Nephron progenitor cell (in vitro differentiated cells): ENCODE measurements around the gene NYNRIN.

Experiments
- DNase-seq: peaks from one replicate; pipeline ENCODE4 v3.0.0; 2021
- H3K27ac Mint-ChIP-seq: 2 replicates; pipeline ENCODE4 v1.8.0; 2021; ENCODE audit warnings: mild to moderate bottlenecking, moderate library complexity, mixed read lengths
- H3K27me3 Mint-ChIP-seq: 2 replicates; pipeline ENCODE4 v1.8.0; 2021; ENCODE audit warnings: mild to moderate bottlenecking, low read depth, mixed read lengths; ENCODE audit not compliant: poor library complexity
- H3K36me3 Mint-ChIP-seq: 2 replicates; pipeline ENCODE4 v1.8.0; 2021; ENCODE audit warnings: low read depth, mixed read lengths
- H3K4me1 Mint-ChIP-seq: 2 replicates; pipeline ENCODE4 v1.8.0; 2021; ENCODE audit warnings: mixed read lengths
- H3K4me3 Mint-ChIP-seq: 2 replicates; pipeline ENCODE4 v1.8.0; 2021; ENCODE audit warnings: mild to moderate bottlenecking, moderate library complexity, mixed read lengths
- H3K9me3 Mint-ChIP-seq: 2 replicates; pipeline ENCODE4 v1.8.0; 2021; ENCODE audit warnings: mild to moderate bottlenecking, moderate library complexity, mixed read lengths
- TF ChIP-seq, protein P1 (sequence below): fragments of 200-600 bp; sonication (generic); IDR thresholded peaks from 2 replicates; pipeline ENCODE4 v1.5.0; 2021; ENCODE audit warnings: antibody characterized with exemption

The NYNRIN gene

DNA sequence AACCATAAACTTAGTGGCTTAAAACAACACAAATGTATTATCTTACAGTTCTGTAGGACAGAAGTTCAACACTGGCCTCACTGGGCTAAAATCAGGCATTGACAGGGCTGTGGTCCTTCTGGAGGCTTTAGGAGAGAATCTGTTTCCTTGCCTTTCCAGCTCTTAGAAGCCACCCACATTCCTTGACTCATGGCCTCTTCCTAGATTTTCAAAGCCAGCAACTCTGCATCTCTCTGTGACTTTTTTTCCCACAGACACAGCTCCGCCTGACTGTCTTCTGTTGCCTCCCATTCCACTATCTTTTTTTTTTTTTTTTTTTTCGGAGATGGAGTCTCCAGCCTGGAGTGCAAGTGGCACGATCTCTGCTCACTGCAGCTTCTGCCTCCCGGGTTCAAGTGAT is 42.6 kb upstream of the NYNRIN start:
- H3K36me3 Mint-ChIP-seq, result no peaks in the 10 kb centered on the region

DNA sequence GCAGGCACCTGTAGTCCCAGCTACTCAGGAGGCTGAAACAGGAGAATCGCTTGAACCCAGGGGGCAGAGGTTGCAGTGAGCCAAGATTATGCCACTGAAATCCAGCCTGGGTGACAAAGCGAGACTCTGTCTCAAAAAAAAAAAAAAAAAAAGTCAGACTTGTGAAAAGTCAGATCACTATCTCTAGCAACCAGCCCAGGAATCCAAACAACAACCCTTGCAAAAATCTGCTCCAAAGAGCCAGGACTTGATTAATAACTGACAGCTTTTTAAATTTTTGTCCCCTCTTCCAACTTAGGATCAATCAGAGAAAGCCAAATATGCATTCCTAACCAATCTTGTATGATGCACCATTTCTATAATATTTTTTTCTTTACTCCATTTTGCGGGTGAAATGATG is 38.5 kb upstream of the NYNRIN start:
- peaks cover 64% of the 10 kb centered on the region for H3K27me3 Mint-ChIP-seq
- peaks cover 12% of the 10 kb centered on the region for H3K9me3 Mint-ChIP-seq
- no peak for DNase-seq
- H3K36me3 Mint-ChIP-seq, result no peaks in the 10 kb centered on the region
- no peak overlapping the region for H3K4me3 Mint-ChIP-seq
- no peak overlapping the region for H3K27ac Mint-ChIP-seq
- peaks cover 3% of the 10 kb centered on the region for H3K4me1 Mint-ChIP-seq
- TF ChIP-seq, protein P1, sequence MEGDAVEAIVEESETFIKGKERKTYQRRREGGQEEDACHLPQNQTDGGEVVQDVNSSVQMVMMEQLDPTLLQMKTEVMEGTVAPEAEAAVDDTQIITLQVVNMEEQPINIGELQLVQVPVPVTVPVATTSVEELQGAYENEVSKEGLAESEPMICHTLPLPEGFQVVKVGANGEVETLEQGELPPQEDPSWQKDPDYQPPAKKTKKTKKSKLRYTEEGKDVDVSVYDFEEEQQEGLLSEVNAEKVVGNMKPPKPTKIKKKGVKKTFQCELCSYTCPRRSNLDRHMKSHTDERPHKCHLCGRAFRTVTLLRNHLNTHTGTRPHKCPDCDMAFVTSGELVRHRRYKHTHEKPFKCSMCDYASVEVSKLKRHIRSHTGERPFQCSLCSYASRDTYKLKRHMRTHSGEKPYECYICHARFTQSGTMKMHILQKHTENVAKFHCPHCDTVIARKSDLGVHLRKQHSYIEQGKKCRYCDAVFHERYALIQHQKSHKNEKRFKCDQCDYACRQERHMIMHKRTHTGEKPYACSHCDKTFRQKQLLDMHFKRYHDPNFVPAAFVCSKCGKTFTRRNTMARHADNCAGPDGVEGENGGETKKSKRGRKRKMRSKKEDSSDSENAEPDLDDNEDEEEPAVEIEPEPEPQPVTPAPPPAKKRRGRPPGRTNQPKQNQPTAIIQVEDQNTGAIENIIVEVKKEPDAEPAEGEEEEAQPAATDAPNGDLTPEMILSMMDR, result no peak

More for the DNA sequence above, 42.6 kb upstream of the NYNRIN start:
- no peak for DNase-seq
- Mint-ChIP-seq H3K4me3 (no peak overlapping the region), H3K27me3 (peaks cover 78% of the 10 kb centered on the region), H3K4me1 (peaks cover 7% of the 10 kb centered on the region), H3K9me3 (peaks cover 15% of the 10 kb centered on the region), H3K27ac (no peak overlapping the region)
- TF ChIP-seq, protein P1, result no peak

DNA sequence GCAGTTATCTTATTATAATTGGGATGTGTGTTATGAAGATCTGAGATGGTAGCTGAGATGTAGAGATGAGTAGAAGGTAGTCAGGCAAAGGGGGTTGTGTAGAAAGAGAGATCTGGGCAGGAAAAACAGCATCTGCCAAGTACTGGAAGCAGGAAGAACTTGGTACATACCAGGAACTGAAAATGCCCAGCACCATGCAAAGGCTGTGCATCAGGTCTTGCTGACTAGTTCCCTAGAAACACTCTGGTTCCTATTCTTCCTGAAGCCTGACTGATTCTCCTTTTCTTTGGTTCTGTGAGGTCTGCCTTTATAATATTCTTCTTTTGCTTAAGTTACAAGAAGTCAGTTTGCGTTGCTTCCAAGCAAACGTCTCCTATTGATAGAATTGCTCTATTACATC is 37.5 kb upstream of the NYNRIN start:
- Mint-ChIP-seq H3K27ac (no peak overlapping the region), H3K36me3 (no peaks in the 10 kb centered on the region), H3K27me3 (peaks cover 63% of the 10 kb centered on the region), H3K4me1 (peaks cover 13% of the 10 kb centered on the region), H3K4me3 (no peak overlapping the region), H3K9me3 (peaks cover 12% of the 10 kb centered on the region)
- no peak for DNase-seq
- TF ChIP-seq, protein P1, result no peak

DNA sequence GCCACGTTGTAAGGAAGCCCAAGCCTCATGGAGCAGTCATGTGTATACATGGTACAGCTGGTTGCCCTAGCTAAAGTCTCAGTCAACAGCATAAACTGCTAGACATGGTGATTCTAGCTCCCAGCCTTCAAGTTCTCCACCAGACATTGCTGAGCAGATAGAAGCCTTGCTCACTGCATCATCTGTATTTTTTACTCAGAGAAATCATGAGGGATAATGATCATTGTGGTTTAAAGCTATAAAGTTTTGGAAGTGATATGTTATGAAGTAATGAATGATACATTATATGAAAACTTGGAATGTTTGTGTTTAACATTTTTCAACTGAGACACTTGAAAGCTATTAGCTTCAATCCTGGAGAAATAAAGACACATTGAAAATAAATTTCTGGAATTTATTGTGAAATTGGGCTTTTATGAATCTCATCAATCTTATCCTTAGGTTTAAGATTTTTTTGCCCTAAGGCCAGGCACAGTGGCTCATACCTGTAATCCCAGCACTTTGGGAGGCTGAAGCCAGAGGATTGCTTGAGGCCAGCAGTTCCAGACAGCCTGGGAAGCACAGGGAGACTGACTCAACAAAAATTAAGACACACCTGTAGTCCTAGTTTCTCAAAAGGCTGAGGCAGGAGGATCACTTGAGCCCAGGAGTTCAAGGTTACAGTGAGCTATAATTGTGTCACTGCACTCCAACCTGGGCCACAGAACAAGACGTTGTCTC is 36.4 kb upstream of the NYNRIN start:
- Mint-ChIP-seq H3K27ac (no peak overlapping the region), H3K4me3 (no peak overlapping the region), H3K36me3 (no peaks in the 10 kb centered on the region), H3K4me1 (peaks cover 16% of the 10 kb centered on the region), H3K9me3 (peaks cover 12% of the 10 kb centered on the region), H3K27me3 (peaks cover 59% of the 10 kb centered on the region)
- no peak for DNase-seq
- TF ChIP-seq, protein P1, result no peak

DNA sequence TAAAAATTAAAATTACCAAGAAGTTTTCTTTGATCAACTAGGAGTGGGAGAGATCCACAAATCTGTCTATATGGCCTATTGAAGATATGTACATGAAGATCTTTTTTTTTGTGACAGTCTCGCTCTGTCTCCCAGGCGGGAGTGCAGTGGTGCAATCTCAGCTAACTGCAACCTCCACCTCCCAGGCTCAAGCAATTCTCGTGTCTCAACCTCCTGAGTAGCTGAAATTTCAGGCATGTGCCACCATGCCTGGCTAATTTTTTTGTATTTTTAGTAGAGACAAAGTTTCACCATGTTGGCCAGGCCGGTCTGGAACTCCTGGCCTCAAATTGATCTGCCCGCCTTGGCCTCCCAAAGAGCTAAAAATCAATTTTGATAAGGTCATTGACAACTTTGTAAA is 35.4 kb upstream of the NYNRIN start:
- no peak overlapping the region for H3K4me3 Mint-ChIP-seq
- no peak overlapping the region for H3K27ac Mint-ChIP-seq
- peaks cover 12% of the 10 kb centered on the region for H3K9me3 Mint-ChIP-seq
- DNase-seq, result no peak
- peaks cover 21% of the 10 kb centered on the region for H3K4me1 Mint-ChIP-seq
- TF ChIP-seq, protein P1, result no peak
- no peaks in the 10 kb centered on the region for H3K36me3 Mint-ChIP-seq
- peaks cover 49% of the 10 kb centered on the region for H3K27me3 Mint-ChIP-seq

DNA sequence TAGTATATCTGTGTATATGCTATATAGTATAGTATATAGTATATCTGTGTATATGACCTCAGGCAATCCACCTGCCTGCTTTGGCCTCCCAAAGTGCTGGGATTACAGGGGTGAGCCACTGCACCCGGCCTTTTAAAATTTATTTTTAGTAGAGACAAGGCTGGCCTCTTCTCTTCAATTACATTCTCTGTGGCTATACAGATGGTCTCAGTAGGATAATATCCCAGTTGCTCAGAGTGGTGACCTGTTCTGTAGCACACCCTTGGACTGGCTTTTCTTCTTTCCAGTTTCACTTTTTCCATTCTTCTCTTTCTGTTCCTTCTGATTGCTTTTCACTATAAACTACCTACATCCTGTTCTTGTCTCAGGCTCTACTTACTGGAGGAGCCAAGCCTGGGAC is 34.0 kb upstream of the NYNRIN start:
- Mint-ChIP-seq H3K27ac (no peak overlapping the region), H3K4me1 (peaks cover 27% of the 10 kb centered on the region), H3K4me3 (no peak overlapping the region), H3K27me3 (peaks cover 39% of the 10 kb centered on the region), H3K36me3 (no peaks in the 10 kb centered on the region), H3K9me3 (peaks cover 8% of the 10 kb centered on the region)
- DNase-seq, result no peak
- TF ChIP-seq, protein P1, result no peak
